Esophagus muscularis mucosa (tissue), 4 donors: ENCODE measurements around the gene ATP10D. TPM values are rescaled to one million over a fixed set of nuclear protein-coding genes. Genes with fewer than 3 reads are reported as not detected.

ENCODE experiments used
- DNase-seq: peaks from one replicate; pipeline ENCODE4 v3.0.0-alpha.2; 2017; ENCODE audit errors: extremely low spot score
- H3K27ac ChIP-seq, 4 donors: fragments of 200-600 bp; sonication (generic); replicated peaks in 1 of 4; 1 replicate in 3 of 4; 2 replicates in 1 of 4; pipeline ENCODE4 v1.5.1; 2016 to 2019; ENCODE audit warnings: mild to moderate bottlenecking in 1 of 4
- H3K27me3 ChIP-seq, 4 donors: fragments of 200-600 bp; sonication (generic); one replicate each; pipeline versions ENCODE4 v1.5.1 to v1.6.0; 2016 to 2019
- H3K36me3 ChIP-seq, 4 donors: fragments of 200-600 bp; sonication (generic); one replicate each; pipeline ENCODE4 v1.5.1; 2016 to 2019
- H3K4me1 ChIP-seq, 4 donors: fragments of 200-600 bp; sonication (generic); one replicate each; pipeline ENCODE4 v1.5.1; 2016 to 2019
- H3K4me3 ChIP-seq, 4 donors: fragments of 200-600 bp; sonication (generic); 1 replicate in 2 of 4; 2 replicates in 2 of 4; pipeline ENCODE4 v1.5.1; 2016 to 2019; ENCODE audit warnings: mild to moderate bottlenecking in 4 of 4, moderate library complexity in 1 of 4
- H3K9me3 ChIP-seq, 4 donors: fragments of 200-600 bp; sonication (generic); 1 replicate in 3 of 4; 2 replicates in 1 of 4; pipeline ENCODE4 v1.5.1; 2016 to 2019
- CTCF ChIP-seq, 3 experiments: fragments of 200-600 bp in 2 of 3; fragments of 450-650 bp in 1 of 3; sonication (generic) in 2 of 3; IDR thresholded peaks; one replicate each; pipeline ENCODE4 v1.5.1; 2017 to 2019; ENCODE audit warnings: antibody characterized with exemption in 3 of 3, mild to moderate bottlenecking in 2 of 3, moderate library complexity in 1 of 3
- EP300 ChIP-seq: sonication (generic); formaldehyde crosslinking; IDR thresholded peaks from one replicate; pipeline ENCODE4 v1.6.1; 2017; ENCODE audit warnings: antibody characterized with exemption
- POLR2A ChIP-seq: fragments of 450-650 bp; IDR thresholded peaks from one replicate; pipeline ENCODE4 v1.6.1; 2017; ENCODE audit warnings: antibody characterized with exemption, moderate library complexity, mild to moderate bottlenecking, low read depth
- POLR2AphosphoS5 ChIP-seq, 2 donors: sonication (generic); formaldehyde crosslinking; IDR thresholded peaks; one replicate each; pipeline ENCODE4 v1.6.1; 2017; ENCODE audit warnings: antibody characterized with exemption in 2 of 2
- WGBS: methylation state at CpG from one replicate; pipeline ENCODE4 v1.1.5; 2018; 5-methylcytosine and 5-hydroxymethylcytosine counted together
- intact Hi-C: fragments of 100-400 bp; cut with DNase I; formaldehyde crosslinking; loops from one replicate; pipeline ENCODE4 v1.15.1; 2023
- total RNA-seq, 4 donors: library from RNA; depleted of rRNA; stranded (reverse); fragments of >200 nt; gene quantifications; one replicate each; pipeline versions ENCODE4 v1.1.0 to v1.2.1, GENCODE V29; 2016

The ATP10D gene
- total RNA-seq, 4 donors from 2014 or later, result 16.8 to 24.4 (median 19.8) TPM

DNA sequence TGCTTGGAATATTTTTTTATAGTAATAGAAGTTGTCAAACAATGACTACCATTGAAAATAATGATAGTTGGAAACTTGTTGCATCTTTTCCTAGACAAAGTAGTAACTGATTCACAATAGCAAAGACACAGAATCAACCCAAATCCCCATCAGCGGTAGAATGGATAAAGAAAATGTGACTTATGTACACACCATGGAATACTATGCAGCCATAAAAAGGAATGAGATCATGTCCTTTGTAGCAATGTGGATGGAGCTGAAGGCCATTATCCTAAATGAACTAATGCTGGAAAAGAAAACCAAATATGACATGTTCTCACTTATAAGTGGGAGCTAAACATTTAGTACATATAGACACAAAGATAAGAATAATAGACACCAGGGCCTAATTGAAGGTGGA lies 49.7 kb downstream of the ATP10D start:
- 100% methylated on average over 1 of the region's 1 CpG for WGBS
- Histone ChIP-seq H3K9me3 (no peaks in the 10 kb centered on the region), H3K27me3 (no peaks in the 10 kb centered on the region), H3K4me3 (no peak overlapping the region), H3K36me3 (peaks cover 0 to 49% (median 22%) of the 10 kb centered on the region in 4 donors), H3K27ac (no peak overlapping the region), H3K4me1 (peaks cover 20 to 25% (median 22%) of the 10 kb centered on the region in 4 donors)
- intact Hi-C loops, result no loop called here
- DNase-seq, result no peak
- no peak for TF ChIP-seq CTCF (IDR thresholded peaks at IDR 0.05)
- TF ChIP-seq POLR2AphosphoS5 (IDR thresholded peaks at IDR 0.05), result no peak
- TF ChIP-seq EP300, result no peak
- TF ChIP-seq POLR2A, result no peak

GRCh38 chr4:47535567-47536147 lies 50.6 kb downstream of the ATP10D start:
- Histone ChIP-seq H3K9me3 (no peaks in the 10 kb centered on the region), H3K4me3 (no peak overlapping the region), H3K27ac (no peak overlapping the region), H3K27me3 (no peaks in the 10 kb centered on the region), H3K36me3 (peaks cover 0 to 55% (median 20%) of the 10 kb centered on the region in 4 donors), H3K4me1 (peaks cover 16 to 21% (median 19%) of the 10 kb centered on the region in 4 donors)
- 95% methylated on average over 5 of the region's 5 CpGs for WGBS
- DNase-seq, result no peak
- intact Hi-C loops, result no loop called here
- TF ChIP-seq CTCF (IDR thresholded peaks at IDR 0.05), result no peak
- TF ChIP-seq EP300, result no peak
- TF ChIP-seq POLR2AphosphoS5 (IDR thresholded peaks at IDR 0.05), result no peak
- TF ChIP-seq POLR2A, result no peak

- TF ChIP-seq POLR2A, result no peak
- TF ChIP-seq POLR2AphosphoS5 (IDR thresholded peaks at IDR 0.05), result no peak
- no peak for TF ChIP-seq CTCF (IDR thresholded peaks at IDR 0.05)
- H3K4me1 ChIP-seq, result peaks cover 3 to 8% (median 6%) of the 10 kb centered on the region in 4 donors
- intact Hi-C loops, result no loop called here
- no peak for DNase-seq
- H3K27me3 ChIP-seq, result no peaks in the 10 kb centered on the region
- H3K9me3 ChIP-seq, result no peaks in the 10 kb centered on the region
- peaks cover 0 to 65% (median 19%) of the 10 kb centered on the region in 4 donors for H3K36me3 ChIP-seq
- no peak overlapping the region for H3K27ac ChIP-seq
- H3K4me3 ChIP-seq, result no peak overlapping the region
- 0% methylated on average over 1 of the region's 1 CpG for WGBS
These were observed 51.9 kb downstream of the ATP10D start for GRCh38 chr4:47536966-47537365.

DNA sequence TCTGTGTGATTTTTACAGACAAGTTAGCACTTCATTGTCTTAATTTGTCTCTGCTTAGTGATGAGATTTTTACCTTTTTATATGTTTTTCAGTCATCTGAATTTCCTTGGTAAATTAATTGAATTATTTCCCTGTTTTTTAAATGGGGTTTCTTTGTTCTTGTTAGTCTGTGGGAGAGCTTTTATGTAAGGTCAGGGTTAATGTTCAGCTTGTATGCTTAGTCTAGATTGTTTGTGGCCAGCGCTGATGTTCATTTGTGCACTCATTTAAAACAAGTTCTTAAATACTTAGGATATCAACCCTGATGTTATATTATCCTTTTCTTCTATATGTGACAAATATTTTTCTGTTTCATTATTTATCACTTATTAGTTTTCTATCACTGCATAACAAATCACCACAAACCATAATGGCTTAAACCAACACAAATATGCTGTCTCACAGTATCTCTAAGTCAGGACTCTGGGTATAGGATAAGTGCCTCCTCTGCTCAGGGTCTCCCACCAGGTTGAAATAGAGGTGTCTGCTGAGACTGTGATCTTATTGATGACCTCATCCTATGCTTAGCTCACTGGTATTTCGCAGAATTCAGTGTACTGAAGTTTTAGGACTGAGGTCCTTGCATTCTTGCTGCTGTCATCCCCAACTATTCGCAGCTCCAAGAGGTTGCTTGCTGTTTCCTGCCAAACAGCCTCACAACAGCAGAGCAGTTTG lies 53.2 kb downstream of the ATP10D start:
- TF ChIP-seq EP300, result no peak
- no peak for TF ChIP-seq CTCF (IDR thresholded peaks at IDR 0.05)
- no peak for TF ChIP-seq POLR2A
- no peak for TF ChIP-seq POLR2AphosphoS5 (IDR thresholded peaks at IDR 0.05)
- intact Hi-C loops, result no loop called here
- Histone ChIP-seq H3K27ac (no peak overlapping the region), H3K27me3 (no peaks in the 10 kb centered on the region), H3K9me3 (no peaks in the 10 kb centered on the region), H3K36me3 (peaks cover 0 to 72% (median 21%) of the 10 kb centered on the region in 4 donors), H3K4me3 (no peak overlapping the region), H3K4me1 (no peaks in the 10 kb centered on the region)
- WGBS, result 94% methylated on average over 3 of the region's 3 CpGs
- no peak for DNase-seq
